Caco-2 (cell line): ENCODE results near the gene ATP2B1. TPM values are rescaled to one million over a fixed set of nuclear protein-coding genes. Genes with fewer than 3 reads are reported as not detected.

Experiments used
- BruUV-seq: library from RNA; stranded (reverse); fragments of 400-500 nt; replicated peaks from 2 replicates; lab custom pipeline; 2021; lab: Mats Ljungman, UMichigan
- CTCF ChIA-PET: fragments of 300-600 bp; sonication (Branson Sonifier 250); formaldehyde crosslinking; loops from one replicate; lab custom pipeline; 2022; ENCODE audit warnings: antibody characterized with exemption; lab: Charles Lee
- POLR2A ChIA-PET: fragments of 300-600 bp; sonication (Branson Sonifier 250); formaldehyde crosslinking; loops from one replicate; lab custom pipeline; 2022; ENCODE audit warnings: antibody characterized with exemption; lab: Charles Lee
- DNase-seq, 2 experiments: peaks; one replicate each; pipeline versions ENCODE4 v3.0.0 to v3.0.0-alpha.2; 2020 to 2022
- H3K27me3 ChIP-seq: replicated peaks from 2 replicates; pipeline ENCODE4 v1.6.0; 2011; ENCODE audit warnings: low read length; ENCODE audit not compliant: control insufficient read depth, insufficient read depth
- H3K36me3 ChIP-seq: 2 replicates; pipeline ENCODE4 v1.5.1; 2011; ENCODE audit warnings: low read length; ENCODE audit not compliant: control insufficient read depth, insufficient read depth
- H3K4me1 ChIP-seq: fragments of 250-450 bp; sonication (Bioruptor Pico); 2 replicates; pipeline ENCODE4 v1.5.1; 2020; ENCODE audit warnings: mild to moderate bottlenecking
- H3K4me3 ChIP-seq: 2 replicates; pipeline ENCODE4 v1.5.1; 2011; ENCODE audit warnings: low read depth, mild to moderate bottlenecking, control low read depth, low read length
- H3K9me3 ChIP-seq: fragments of 250-450 bp; sonication (Bioruptor Pico); 2 replicates; pipeline ENCODE4 v1.5.1; 2020; ENCODE audit warnings: mild to moderate bottlenecking, moderate library complexity
- H3K27ac Mint-ChIP-seq: one replicate; pipeline ENCODE4 v1.8.0; 2022; ENCODE audit warnings: mixed read lengths; ENCODE audit not compliant: unreplicated experiment
- H3K27me3 Mint-ChIP-seq: one replicate; pipeline ENCODE4 v1.8.0; 2022; ENCODE audit warnings: mixed read lengths; ENCODE audit not compliant: insufficient read depth, unreplicated experiment
- H3K36me3 Mint-ChIP-seq: one replicate; pipeline ENCODE4 v1.8.0; 2022; ENCODE audit warnings: mild to moderate bottlenecking, mixed read lengths; ENCODE audit not compliant: insufficient read depth, unreplicated experiment
- H3K4me1 Mint-ChIP-seq: one replicate; pipeline ENCODE4 v1.8.0; 2022; ENCODE audit warnings: low read depth, mixed read lengths; ENCODE audit not compliant: unreplicated experiment
- H3K4me3 Mint-ChIP-seq: one replicate; pipeline ENCODE4 v1.8.0; 2022; ENCODE audit warnings: mild to moderate bottlenecking, moderate library complexity, mixed read lengths; ENCODE audit not compliant: unreplicated experiment
- H3K9me3 Mint-ChIP-seq: one replicate; pipeline ENCODE4 v1.8.0; 2022; ENCODE audit warnings: mixed read lengths; ENCODE audit not compliant: unreplicated experiment
- intact Hi-C: fragments of 100-400 bp; cut with micrococcal nuclease; formaldehyde crosslinking; loops from one replicate; pipeline ENCODE4 v1.10.0; 2022; ENCODE audit not compliant: unreplicated experiment
- total RNA-seq: library from RNA; stranded (reverse); gene quantifications from 2 replicates; pipeline ENCODE4 v1.2.3, GENCODE V29; 2022
- TF ChIP-seq, protein P1 (sequence below), 2 experiments: fragments of 200-600 bp in 1 of 2; IDR thresholded peaks; 1 replicate in 1 of 2; 2 replicates in 1 of 2; pipeline versions ENCODE4 v1.5.1 to v1.8.0; 2011 to 2022; ENCODE audit warnings: antibody characterized with exemption in 1 of 2, control low read depth in 1 of 2, inconsistent platforms in 1 of 2, low read depth in 1 of 2, low read length in 1 of 2, mild to moderate bottlenecking in 1 of 2, moderate library complexity in 1 of 2; ENCODE audit not compliant: insufficient read depth in 1 of 2, severe bottlenecking in 1 of 2, unreplicated experiment in 1 of 2

The ATP2B1 gene
- total RNA-seq, 1 experiment from 2014 or later, result 107 TPM

DNA sequence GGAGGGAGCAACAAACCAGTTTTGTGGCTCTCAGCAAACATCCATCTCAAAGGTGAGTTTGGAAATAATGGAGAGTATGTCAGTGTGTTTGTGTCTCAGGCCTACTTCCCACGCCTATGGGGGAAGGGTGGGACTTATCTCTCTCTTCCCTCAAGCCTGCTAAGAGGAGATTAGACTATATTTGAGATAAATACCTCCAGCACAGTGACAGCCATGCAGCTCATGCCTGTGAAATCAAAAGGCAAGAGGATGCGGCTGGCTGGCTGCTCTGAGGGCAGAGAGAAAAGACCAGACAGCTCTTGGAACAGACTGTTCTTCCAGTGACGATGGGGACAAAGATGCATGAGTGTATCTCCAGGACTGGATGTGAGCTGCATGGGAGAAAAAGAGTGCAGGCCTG lies 168.1 kb downstream of the ATP2B1 start:
- BruUV-seq, result no TSS peak
- Histone ChIP-seq H3K4me1 (peaks cover 41% of the 10 kb centered on the region), H3K4me3 (no peak overlapping the region), H3K27me3 (no peaks in the 10 kb centered on the region), H3K36me3 (no peaks in the 10 kb centered on the region; the same call in 1 of the 2 replicates), H3K9me3 (no peaks in the 10 kb centered on the region)
- peak in 1 of 2 experiments; percentile 22 for DNase-seq
- TF ChIP-seq, protein P1, sequence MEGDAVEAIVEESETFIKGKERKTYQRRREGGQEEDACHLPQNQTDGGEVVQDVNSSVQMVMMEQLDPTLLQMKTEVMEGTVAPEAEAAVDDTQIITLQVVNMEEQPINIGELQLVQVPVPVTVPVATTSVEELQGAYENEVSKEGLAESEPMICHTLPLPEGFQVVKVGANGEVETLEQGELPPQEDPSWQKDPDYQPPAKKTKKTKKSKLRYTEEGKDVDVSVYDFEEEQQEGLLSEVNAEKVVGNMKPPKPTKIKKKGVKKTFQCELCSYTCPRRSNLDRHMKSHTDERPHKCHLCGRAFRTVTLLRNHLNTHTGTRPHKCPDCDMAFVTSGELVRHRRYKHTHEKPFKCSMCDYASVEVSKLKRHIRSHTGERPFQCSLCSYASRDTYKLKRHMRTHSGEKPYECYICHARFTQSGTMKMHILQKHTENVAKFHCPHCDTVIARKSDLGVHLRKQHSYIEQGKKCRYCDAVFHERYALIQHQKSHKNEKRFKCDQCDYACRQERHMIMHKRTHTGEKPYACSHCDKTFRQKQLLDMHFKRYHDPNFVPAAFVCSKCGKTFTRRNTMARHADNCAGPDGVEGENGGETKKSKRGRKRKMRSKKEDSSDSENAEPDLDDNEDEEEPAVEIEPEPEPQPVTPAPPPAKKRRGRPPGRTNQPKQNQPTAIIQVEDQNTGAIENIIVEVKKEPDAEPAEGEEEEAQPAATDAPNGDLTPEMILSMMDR (IDR thresholded peaks at IDR 0.05; ENCODE audit: insufficient read depth in 1 of 2, low read depth in 1 of 2, low read length in 1 of 2, severe bottlenecking in 1 of 2, unreplicated experiment in 1 of 2), result no peak
- no peaks in the 10 kb centered on the region for H3K36me3 Mint-ChIP-seq
- ChIA-PET POLR2A (no interaction called here), CTCF (no interaction called here)
- H3K9me3 Mint-ChIP-seq, result no peaks in the 10 kb centered on the region
- intact Hi-C loops, result loop anchor here (5.0 to 10.0 kb wide), 5 partner anchors 107 to 1314 kb away; no protein-coding TSS in a partner anchor
- no peak overlapping the region for H3K4me3 Mint-ChIP-seq
- peak overlapping the region; percentile 49 for H3K27ac Mint-ChIP-seq
- peaks cover 28% of the 10 kb centered on the region for H3K4me1 Mint-ChIP-seq
- no peaks in the 10 kb centered on the region for H3K27me3 Mint-ChIP-seq

GRCh38 chr12:89539426-89540223 lies 169.0 kb downstream of the ATP2B1 start:
- BruUV-seq, result no TSS peak
- intact Hi-C loops, result loop anchor here (5.0 to 10.0 kb wide), 5 partner anchors 108 to 1315 kb away; no protein-coding TSS in a partner anchor
- no peak overlapping the region for H3K4me3 Mint-ChIP-seq
- no peak for DNase-seq
- H3K4me1 Mint-ChIP-seq, result peaks cover 28% of the 10 kb centered on the region
- Histone ChIP-seq H3K27me3 (no peaks in the 10 kb centered on the region), H3K4me1 (peaks cover 41% of the 10 kb centered on the region), H3K4me3 (no peak overlapping the region), H3K36me3 (no peaks in the 10 kb centered on the region; the same call in 1 of the 2 replicates), H3K9me3 (no peaks in the 10 kb centered on the region)
- H3K27me3 Mint-ChIP-seq, result no peaks in the 10 kb centered on the region
- H3K9me3 Mint-ChIP-seq, result no peaks in the 10 kb centered on the region
- no peak overlapping the region for H3K27ac Mint-ChIP-seq
- H3K36me3 Mint-ChIP-seq, result no peaks in the 10 kb centered on the region
- TF ChIP-seq, protein P1 (IDR thresholded peaks at IDR 0.05; ENCODE audit: insufficient read depth in 1 of 2, low read depth in 1 of 2, low read length in 1 of 2, severe bottlenecking in 1 of 2, unreplicated experiment in 1 of 2), result no peak
- ChIA-PET POLR2A (no interaction called here), CTCF (interaction anchor here (0.9 kb wide), 1 partner anchor 236 kb away, joined by 3 read pairs; no protein-coding TSS in a partner anchor)

- Mint-ChIP-seq H3K36me3 (no peaks in the 10 kb centered on the region), H3K9me3 (no peaks in the 10 kb centered on the region), H3K27ac (no peak overlapping the region), H3K4me1 (peaks cover 28% of the 10 kb centered on the region), H3K27me3 (no peaks in the 10 kb centered on the region), H3K4me3 (no peak overlapping the region)
- no peak for DNase-seq
- Histone ChIP-seq H3K9me3 (no peaks in the 10 kb centered on the region), H3K27me3 (no peaks in the 10 kb centered on the region), H3K36me3 (no peaks in the 10 kb centered on the region; the same call in 1 of the 2 replicates), H3K4me3 (no peak overlapping the region), H3K4me1 (peaks cover 41% of the 10 kb centered on the region)
- CTCF ChIA-PET, result interaction anchor here (0.9 kb wide), 1 partner anchor 237 kb away, joined by 3 read pairs; no protein-coding TSS in a partner anchor
- no TSS peak for BruUV-seq
- intact Hi-C loops, result no loop called here
- POLR2A ChIA-PET, result no interaction called here
- TF ChIP-seq, protein P1 (IDR thresholded peaks at IDR 0.05; ENCODE audit: insufficient read depth in 1 of 2, low read depth in 1 of 2, low read length in 1 of 2, severe bottlenecking in 1 of 2, unreplicated experiment in 1 of 2), result no peak
These were observed 169.7 kb downstream of the ATP2B1 start for GRCh38 chr12:89538897-89539296.

Other genes starting within 250 kb of the ATP2B1 start
- gene GALNT4, start 184.0 kb downstream of the ATP2B1 start, total RNA-seq, result 6.6 and 7.2 TPM in 2 replicates
- gene POC1B, start 182.8 kb downstream of the ATP2B1 start, total RNA-seq, result 14.1 and 16.1 TPM in 2 replicates